SK-N-MC (cell line): Measurements from ENCODE around the gene CLASP1.

Source experiments
- DNase-seq: peaks from one replicate; pipeline ENCODE4 v3.0.0-alpha.2; 2011; ENCODE audit warnings: low read depth, low spot score
- H3K27ac ChIP-seq: fragments of 200-600 bp; sonication (generic); 2 replicates; pipeline ENCODE4 v1.5.1; 2016; ENCODE audit warnings: mixed run types
- H3K36me3 ChIP-seq: fragments of 200-600 bp; sonication (generic); 2 replicates; pipeline ENCODE4 v1.6.1; 2017; ENCODE audit warnings: antibody characterized with exemption, low read length, mixed read lengths; ENCODE audit not compliant: insufficient read depth
- H3K4me3 ChIP-seq: fragments of 200-600 bp; sonication (generic); 2 replicates; pipeline ENCODE4 v1.5.1; 2016
- H3K9ac ChIP-seq: fragments of 200-600 bp; sonication (generic); 2 replicates; pipeline ENCODE4 v1.8.0; 2017; ENCODE audit warnings: mixed run types, mixed read lengths; ENCODE audit not compliant: insufficient read length
- H3K9me3 ChIP-seq: fragments of 200-600 bp; sonication (generic); 2 replicates; pipeline ENCODE4 v1.6.1; 2017; ENCODE audit warnings: low read depth, mild to moderate bottlenecking, antibody characterized with exemption, low read length, moderate library complexity, mixed read lengths
- EZH2 ChIP-seq: fragments of 200-600 bp; sonication (generic); IDR thresholded peaks from one replicate; pipeline ENCODE4 v1.6.1; 2017; ENCODE audit warnings: antibody characterized with exemption
- FOXP2 ChIP-seq: optimal IDR thresholded peaks from 2 replicates; pipeline ENCODE3; 2011; ENCODE audit warnings: mild to moderate bottlenecking, moderate library complexity; ENCODE audit not compliant: insufficient read depth; ENCODE audit errors: extremely low read length, control extremely low read depth
- POLR2AphosphoS5 ChIP-seq: IDR thresholded peaks from 2 replicates; pipeline ENCODE4 v1.6.1; 2012; ENCODE audit warnings: mild to moderate bottlenecking, low read depth, low read length, borderline replicate concordance

The CLASP1 gene

GRCh38 chr2:121429119-121429903 is 220.0 kb downstream of the CLASP1 start:
- 0 out of 2 replicates have a peak overlapping the region, but pooled peaks have one; percentile 1 for H3K4me3 ChIP-seq
- H3K27ac ChIP-seq = peak overlapping the region; percentile 49
- TF ChIP-seq POLR2AphosphoS5 (no peak), FOXP2 (no peak), EZH2 (no peak)
- H3K9me3 ChIP-seq = no peaks in the 10 kb centered on the region
- DNase-seq = peak; percentile 59
- no peak overlapping the region for H3K9ac ChIP-seq
- H3K36me3 ChIP-seq = peaks cover 38% of the 10 kb centered on the region

GRCh38 chr2:121427187-121427689 is 222.0 kb downstream of the CLASP1 start:
- H3K36me3 ChIP-seq = peaks cover 43% of the 10 kb centered on the region

GRCh38 chr2:121420486-121420885 is 228.8 kb downstream of the CLASP1 start:
- DNase-seq = no peak
- H3K36me3 ChIP-seq = peaks cover 35% of the 10 kb centered on the region
- no peak overlapping the region for H3K9ac ChIP-seq
- H3K4me3 ChIP-seq = no peak overlapping the region
- no peak overlapping the region for H3K27ac ChIP-seq
- no peaks in the 10 kb centered on the region for H3K9me3 ChIP-seq
- TF ChIP-seq EZH2 (no peak), FOXP2 (no peak), POLR2AphosphoS5 (no peak)

More at GRCh38 chr2:121427187-121427689, 222.0 kb downstream of the CLASP1 start:
- H3K4me3 ChIP-seq = no peak overlapping the region
- H3K27ac ChIP-seq = no peak overlapping the region
- H3K9ac ChIP-seq = no peak overlapping the region
- H3K9me3 ChIP-seq = no peaks in the 10 kb centered on the region
- TF ChIP-seq POLR2AphosphoS5 = no peak
- TF ChIP-seq FOXP2 = no peak
- no peak for TF ChIP-seq EZH2
- DNase-seq = no peak

- TF ChIP-seq EZH2 (no peak), FOXP2 (no peak), POLR2AphosphoS5 (no peak)
- Histone ChIP-seq H3K4me3 (no peak overlapping the region), H3K9me3 (no peaks in the 10 kb centered on the region), H3K9ac (no peak overlapping the region), H3K27ac (no peak overlapping the region), H3K36me3 (peaks cover 26% of the 10 kb centered on the region)
- no peak for DNase-seq
Measured at GRCh38 chr2:121419081-121419699, 230.1 kb downstream of the CLASP1 start.

- no peak overlapping the region for H3K27ac ChIP-seq
- TF ChIP-seq EZH2 = no peak
- TF ChIP-seq FOXP2 = no peak
- no peak for TF ChIP-seq POLR2AphosphoS5
- no peak overlapping the region for H3K4me3 ChIP-seq
- H3K9ac ChIP-seq = no peak overlapping the region
- peaks cover 25% of the 10 kb centered on the region for H3K36me3 ChIP-seq
- no peak for DNase-seq
- no peaks in the 10 kb centered on the region for H3K9me3 ChIP-seq
Measured at GRCh38 chr2:121418494-121419058, 230.7 kb downstream of the CLASP1 start.

GRCh38 chr2:121417826-121418225 is 231.4 kb downstream of the CLASP1 start:
- TF ChIP-seq POLR2AphosphoS5 (no peak), FOXP2 (no peak), EZH2 (no peak)
- peaks cover 21% of the 10 kb centered on the region; the same call in 1 of the 2 replicates for H3K36me3 ChIP-seq
- DNase-seq = no peak

GRCh38 chr2:121415727-121416126 is 233.5 kb downstream of the CLASP1 start:
- Histone ChIP-seq H3K4me3 (no peak overlapping the region), H3K9me3 (no peaks in the 10 kb centered on the region), H3K9ac (no peak overlapping the region), H3K36me3 (peaks cover 21% of the 10 kb centered on the region), H3K27ac (no peak overlapping the region)
- TF ChIP-seq EZH2 (no peak), POLR2AphosphoS5 (no peak), FOXP2 (no peak)
- no peak for DNase-seq

More at GRCh38 chr2:121417826-121418225, 231.4 kb downstream of the CLASP1 start:
- no peak overlapping the region for H3K27ac ChIP-seq
- no peaks in the 10 kb centered on the region for H3K9me3 ChIP-seq
- H3K9ac ChIP-seq = no peak overlapping the region
- H3K4me3 ChIP-seq = no peak overlapping the region

- H3K4me3 ChIP-seq = no peak overlapping the region
- DNase-seq = no peak
- H3K36me3 ChIP-seq = peaks cover 17% of the 10 kb centered on the region
- H3K9me3 ChIP-seq = no peaks in the 10 kb centered on the region
- no peak for TF ChIP-seq POLR2AphosphoS5
- no peak for TF ChIP-seq FOXP2
- TF ChIP-seq EZH2 = no peak
- peak overlapping the region; percentile 5; the same call in 1 of the 2 replicates for H3K27ac ChIP-seq
- no peak overlapping the region for H3K9ac ChIP-seq
Measured at GRCh38 chr2:121412349-121412748, 236.9 kb downstream of the CLASP1 start.
